Activated T-helper 1 cell treated with anti-CD3 and anti-CD28 coated beads, Interleukin-12 subunit alpha, Interleukin-12 subunit beta, Interleukin-2, Interleukin-4 antibody, amounts not matched to agents 30 ng/mL and 10 ng/mL and 1 ng/mL, durations not matched to agents 14 hours and 24 hours and 36 hours (primary cell): ENCODE measurements around the gene SLC16A6. TPM values are rescaled to one million over a fixed set of nuclear protein-coding genes. Genes with fewer than 3 reads are reported as not detected.
"Not testable (repeated sequence)": the region's sequence is repeated elsewhere in the genome, so short reads cannot be mapped to it uniquely, and the experiment has no call there.

Experiments used
- DNase-seq: peaks from one replicate; pipeline ENCODE4 v3.0.0; 2021; ENCODE audit warnings: low spot score
- H3K27ac Mint-ChIP-seq: one replicate; pipeline ENCODE4 v1.8.0; 2021; ENCODE audit warnings: mild to moderate bottlenecking, mixed read lengths
- H3K27me3 Mint-ChIP-seq: one replicate; pipeline ENCODE4 v1.8.0; 2022; ENCODE audit warnings: mild to moderate bottlenecking, moderate library complexity, mixed read lengths; ENCODE audit not compliant: insufficient read depth
- H3K36me3 Mint-ChIP-seq: one replicate; pipeline ENCODE4 v1.8.0; 2021; ENCODE audit warnings: low read depth, mixed read lengths
- H3K4me1 Mint-ChIP-seq: one replicate; pipeline ENCODE4 v1.8.0; 2021; ENCODE audit warnings: low read depth, mixed read lengths
- H3K4me3 Mint-ChIP-seq: one replicate; pipeline ENCODE4 v1.8.0; 2021; ENCODE audit warnings: mild to moderate bottlenecking, moderate library complexity, mixed read lengths
- H3K9me3 Mint-ChIP-seq: one replicate; pipeline ENCODE4 v1.8.0; 2021; ENCODE audit warnings: mixed read lengths
- intact Hi-C: fragments of 100-400 bp; cut with micrococcal nuclease; formaldehyde crosslinking; loops from one replicate; pipeline ENCODE4 v1.15.1; 2024
- total RNA-seq: library from RNA; stranded (reverse); gene quantifications from 2 replicates; pipeline ENCODE4 v1.2.3, GENCODE V29; 2022

Gene SLC16A6
- total RNA-seq, 1 donor from 2014 or later: 3.0 TPM

DNA sequence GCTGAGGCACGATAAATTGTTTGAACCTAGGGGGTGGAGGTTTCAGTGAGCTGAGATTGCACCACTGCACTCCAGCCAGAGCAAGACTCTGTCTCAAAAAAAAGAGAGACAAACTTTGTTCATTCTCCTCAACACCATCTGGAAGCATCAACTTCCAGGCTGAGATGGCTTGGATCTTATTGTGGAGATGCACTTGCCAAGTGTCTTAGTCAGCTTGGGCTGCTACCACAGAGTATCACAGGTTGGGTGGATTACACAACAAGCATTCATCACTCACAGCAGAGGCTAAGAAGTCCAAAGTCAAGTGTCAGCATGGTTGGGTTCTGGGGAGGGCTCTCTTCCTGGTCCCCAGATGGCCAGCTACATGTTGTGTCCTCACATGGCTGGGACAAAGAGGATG is 58.2 kb downstream of the SLC16A6 start:
- H3K9me3 Mint-ChIP-seq, H3K27ac Mint-ChIP-seq, H3K4me3 Mint-ChIP-seq, H3K27me3 Mint-ChIP-seq, intact Hi-C loops, H3K36me3 Mint-ChIP-seq, DNase-seq: not testable (repeated sequence)
- H3K4me1 Mint-ChIP-seq: peaks cover 33% of the 10 kb centered on the region

DNA sequence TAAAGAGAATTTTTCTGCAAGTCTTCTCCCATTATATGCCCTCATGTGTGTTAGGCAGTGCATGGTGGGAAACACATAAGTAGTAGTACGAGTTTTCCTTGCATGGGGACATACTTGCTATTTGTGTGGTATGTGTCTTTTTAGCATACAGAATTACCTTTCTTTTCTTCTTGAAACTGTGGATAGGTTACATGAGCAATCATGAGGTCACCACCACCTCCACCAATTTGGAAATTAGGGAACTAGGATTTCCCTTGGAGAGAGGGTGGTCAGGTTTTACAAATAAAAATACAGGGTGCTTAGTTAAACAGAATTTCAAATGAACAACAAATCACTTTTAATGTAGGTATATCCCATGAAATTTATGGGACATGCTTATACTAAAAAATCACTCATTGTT is 59.4 kb downstream of the SLC16A6 start:
- Mint-ChIP-seq H3K36me3 (peaks cover 8% of the 10 kb centered on the region), H3K27me3 (no peaks in the 10 kb centered on the region), H3K4me3 (no peak overlapping the region), H3K9me3 (no peaks in the 10 kb centered on the region), H3K27ac (no peak overlapping the region), H3K4me1 (peaks cover 27% of the 10 kb centered on the region)
- DNase-seq: no peak
- intact Hi-C loops: no loop called here

DNA sequence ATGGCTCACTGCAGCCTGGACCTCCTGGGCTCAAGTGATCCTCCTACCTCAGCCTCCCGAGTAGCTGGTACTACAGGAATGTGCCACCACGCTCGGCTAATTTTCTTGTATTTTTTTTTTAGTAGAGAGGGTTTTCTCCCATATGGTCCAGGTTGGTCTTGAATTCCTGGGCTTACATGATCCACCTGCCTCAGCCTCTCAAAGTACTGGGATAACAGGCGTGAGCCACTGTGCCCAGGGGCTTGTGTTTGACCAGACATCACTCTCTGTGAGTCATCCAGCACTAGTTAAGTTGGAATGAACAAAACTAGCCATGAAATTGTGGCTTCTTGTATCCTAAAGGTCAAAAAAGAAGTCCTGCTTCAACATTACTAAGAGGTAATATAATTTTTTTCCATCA is 59.8 kb downstream of the SLC16A6 start:
- H3K27me3 Mint-ChIP-seq, DNase-seq, H3K4me3 Mint-ChIP-seq, H3K27ac Mint-ChIP-seq, H3K36me3 Mint-ChIP-seq, H3K9me3 Mint-ChIP-seq, intact Hi-C loops: not testable (repeated sequence)
- peaks cover 27% of the 10 kb centered on the region for H3K4me1 Mint-ChIP-seq

DNA sequence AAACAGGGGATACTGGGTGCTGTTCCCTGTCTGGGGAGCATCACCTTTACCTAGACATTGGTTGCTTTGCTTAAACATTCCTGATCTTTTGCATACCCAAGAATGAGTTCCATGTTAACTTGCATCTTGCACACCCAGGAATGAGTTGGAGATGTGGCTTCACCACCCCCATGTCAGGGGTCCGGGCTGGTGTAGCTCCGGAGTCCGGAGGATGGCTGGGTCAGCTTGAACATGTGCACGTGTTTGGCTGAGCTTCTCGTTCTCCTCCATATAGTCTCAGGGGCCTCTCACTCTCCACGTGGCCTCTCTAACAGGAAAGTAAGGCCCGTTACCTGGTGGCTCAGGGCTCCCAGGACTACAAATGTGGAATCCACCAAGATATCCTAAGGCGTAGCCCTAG is 61.3 kb downstream of the SLC16A6 start:
- Mint-ChIP-seq H3K4me1 (peaks cover 18% of the 10 kb centered on the region), H3K9me3 (no peaks in the 10 kb centered on the region), H3K27me3 (no peaks in the 10 kb centered on the region), H3K36me3 (peaks cover 8% of the 10 kb centered on the region), H3K27ac (no peak overlapping the region), H3K4me3 (no peak overlapping the region)
- DNase-seq: no peak
- intact Hi-C loops: no loop called here

DNA sequence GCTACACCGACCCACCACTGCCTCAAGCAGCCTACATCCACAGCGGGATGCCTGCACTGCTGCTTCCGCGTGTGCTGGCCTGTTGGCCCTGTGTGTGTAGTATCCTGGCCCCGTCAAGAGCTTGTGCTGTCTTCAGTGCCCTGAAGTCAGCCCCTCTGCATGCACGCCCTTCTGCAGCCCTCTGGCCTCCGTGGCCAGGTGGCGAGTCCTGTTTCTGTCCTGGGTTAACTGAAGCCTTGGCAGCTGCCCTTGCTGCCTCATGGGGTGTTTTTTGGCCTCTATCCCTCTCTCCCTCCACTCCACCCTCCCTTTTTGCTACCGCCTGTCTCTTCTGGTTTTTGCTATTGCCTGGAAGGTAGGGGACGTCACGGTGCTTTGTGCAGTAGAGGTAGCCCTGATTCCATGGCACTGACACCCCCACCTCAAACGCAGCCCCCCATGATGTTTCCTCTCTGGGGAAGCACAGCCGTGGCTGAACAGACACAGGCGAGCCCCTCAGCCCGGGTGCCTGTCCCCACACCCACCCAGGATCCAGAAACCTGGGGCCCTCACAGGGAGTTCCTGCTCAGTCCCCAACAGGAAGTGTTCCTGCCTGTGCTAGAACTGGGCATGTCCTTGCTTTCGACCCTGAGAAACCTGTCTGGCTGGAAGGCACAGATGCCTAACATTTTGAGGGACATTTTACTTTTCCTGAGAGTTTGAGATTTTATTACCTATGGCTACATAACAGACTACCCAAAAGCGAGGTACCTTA is 61.9 kb downstream of the SLC16A6 start:
- Mint-ChIP-seq H3K36me3 (peaks cover 8% of the 10 kb centered on the region), H3K27me3 (no peaks in the 10 kb centered on the region), H3K27ac (no peak overlapping the region), H3K9me3 (no peaks in the 10 kb centered on the region), H3K4me1 (peaks cover 18% of the 10 kb centered on the region), H3K4me3 (no peak overlapping the region)
- intact Hi-C loops: no loop called here
- no peak for DNase-seq

DNA sequence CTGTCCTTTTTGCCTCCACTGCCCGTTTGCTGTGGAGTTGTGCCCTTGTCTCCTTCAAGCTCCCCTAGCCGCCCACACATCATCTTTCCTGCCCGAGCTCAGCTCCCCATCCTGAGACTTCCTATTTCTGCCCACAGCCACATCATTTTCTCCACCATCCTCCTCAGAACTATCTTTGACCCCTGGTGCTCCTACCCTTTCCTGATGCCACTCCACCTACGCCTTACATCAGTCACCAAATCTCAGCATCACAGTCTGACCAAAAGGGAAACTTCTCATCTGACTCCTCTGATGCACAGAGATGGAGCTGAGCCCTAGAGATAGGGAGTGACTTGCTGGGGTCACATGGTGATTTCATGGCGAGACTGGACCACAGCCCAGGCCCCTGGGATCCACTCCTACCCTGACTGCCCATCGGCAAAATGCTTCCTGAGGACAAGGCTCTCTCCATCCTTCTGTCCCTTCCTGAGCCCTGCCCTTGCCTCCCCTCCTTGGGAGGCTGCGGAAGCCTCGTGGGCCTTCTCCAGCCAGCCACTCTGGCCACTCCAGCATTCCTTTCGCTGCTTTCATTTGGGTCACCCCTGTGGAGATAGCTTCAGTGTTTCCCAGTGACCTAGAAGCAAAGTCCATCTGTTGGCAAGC is 62.8 kb downstream of the SLC16A6 start:
- intact Hi-C loops, DNase-seq, H3K27me3 Mint-ChIP-seq: not testable (repeated sequence)

DNA sequence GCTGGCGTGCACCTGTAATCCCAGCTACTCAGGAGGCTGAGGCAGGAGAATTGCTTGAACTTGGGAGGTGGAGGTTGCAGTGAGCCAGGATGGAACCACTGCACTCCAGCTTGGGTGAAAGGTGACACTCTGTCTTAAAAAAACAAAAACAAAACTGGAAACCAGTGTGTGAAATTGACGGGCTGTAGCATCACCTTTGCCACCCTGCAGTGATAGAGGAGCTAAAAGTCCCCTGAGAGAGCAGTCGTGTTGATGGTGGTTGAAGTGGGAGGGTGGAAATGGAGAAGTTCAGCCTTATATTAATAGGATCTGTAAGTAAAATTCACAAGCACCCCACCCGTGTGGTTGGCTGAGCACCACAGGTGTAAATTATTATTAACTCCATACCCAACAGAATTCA is 65.9 kb downstream of the SLC16A6 start:
- H3K4me3 Mint-ChIP-seq, DNase-seq, H3K9me3 Mint-ChIP-seq, H3K27me3 Mint-ChIP-seq, H3K27ac Mint-ChIP-seq, intact Hi-C loops: not testable (repeated sequence)
- H3K36me3 Mint-ChIP-seq: peaks cover 13% of the 10 kb centered on the region
- peaks cover 18% of the 10 kb centered on the region for H3K4me1 Mint-ChIP-seq

More for the DNA sequence above, 62.8 kb downstream of the SLC16A6 start:
- not testable (repeated sequence) for H3K9me3 Mint-ChIP-seq, H3K36me3 Mint-ChIP-seq, H3K4me3 Mint-ChIP-seq
- Mint-ChIP-seq H3K27ac (peak overlapping the region; percentile 77), H3K4me1 (peaks cover 18% of the 10 kb centered on the region)

DNA sequence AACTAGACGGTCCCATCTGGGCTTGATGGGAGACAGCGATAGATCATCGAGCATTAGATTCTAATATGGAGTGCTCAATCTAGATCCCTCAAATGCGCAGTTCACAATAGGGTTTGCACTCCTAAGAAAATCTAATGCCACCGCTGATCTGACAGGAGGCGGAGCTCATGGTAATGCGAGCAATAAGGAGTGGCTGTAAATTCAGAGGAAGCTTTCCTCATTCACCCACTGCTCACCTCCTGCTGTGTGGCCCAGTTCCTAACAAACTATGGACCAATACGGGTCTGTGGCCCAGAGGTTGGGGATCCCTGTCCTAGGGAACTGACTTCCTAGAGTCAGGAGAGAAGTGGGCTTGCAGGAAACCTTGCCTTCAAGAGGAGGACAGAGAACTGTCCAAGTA is 68.3 kb downstream of the SLC16A6 start:
- intact Hi-C loops: no loop called here
- Mint-ChIP-seq H3K4me3 (no peak overlapping the region), H3K27ac (no peak overlapping the region), H3K9me3 (no peaks in the 10 kb centered on the region), H3K4me1 (peaks cover 3% of the 10 kb centered on the region), H3K27me3 (no peaks in the 10 kb centered on the region), H3K36me3 (peaks cover 22% of the 10 kb centered on the region)
- DNase-seq: no peak

DNA sequence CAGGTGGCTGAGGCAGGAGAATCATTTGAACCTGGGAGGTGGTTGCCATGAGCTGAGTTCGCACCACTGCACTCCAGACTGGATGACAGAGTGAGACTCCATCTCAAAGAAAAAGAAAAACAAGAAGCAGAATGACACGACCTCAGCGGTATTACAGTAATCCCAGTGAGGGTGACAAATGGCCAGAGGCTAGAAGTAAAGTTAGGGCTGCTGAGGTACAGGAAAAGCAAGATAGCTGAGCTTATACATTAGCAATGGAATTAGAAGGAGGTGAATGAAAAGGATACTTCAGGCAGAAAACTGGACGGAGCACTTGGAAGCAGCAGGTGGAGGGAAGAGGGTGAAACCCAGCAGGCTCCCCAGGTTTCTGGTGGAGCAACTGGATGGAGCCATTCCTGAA is 69.1 kb downstream of the SLC16A6 start:
- Mint-ChIP-seq H3K36me3 (peaks cover 21% of the 10 kb centered on the region), H3K27me3 (no peaks in the 10 kb centered on the region), H3K4me3 (no peak overlapping the region), H3K9me3 (no peaks in the 10 kb centered on the region), H3K27ac (no peak overlapping the region), H3K4me1 (no peaks in the 10 kb centered on the region)
- intact Hi-C loops: no loop called here
- no peak for DNase-seq

DNA sequence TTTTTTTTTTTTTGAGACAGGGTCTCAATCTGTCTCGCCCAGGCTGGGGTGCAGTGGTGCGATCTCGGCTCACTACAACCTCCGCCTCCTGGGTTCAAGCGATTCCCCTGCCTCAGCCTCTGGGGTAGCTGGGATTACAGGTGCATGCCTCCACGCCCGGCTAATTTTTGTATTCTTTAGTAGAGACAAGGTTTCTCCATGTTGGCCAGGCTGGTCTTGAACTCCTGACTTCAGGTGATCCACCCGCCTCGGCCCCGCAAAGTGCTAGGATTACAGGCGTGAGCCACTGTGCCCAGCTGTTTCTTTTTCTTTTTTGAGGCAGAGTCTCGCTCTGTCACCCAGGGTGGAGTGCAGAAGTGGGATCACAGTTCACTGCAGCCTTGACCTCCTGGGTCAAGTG is 70.1 kb downstream of the SLC16A6 start:
- H3K4me3 Mint-ChIP-seq, H3K9me3 Mint-ChIP-seq, H3K27ac Mint-ChIP-seq, DNase-seq, H3K27me3 Mint-ChIP-seq, H3K4me1 Mint-ChIP-seq, intact Hi-C loops: not testable (repeated sequence)
- H3K36me3 Mint-ChIP-seq: peaks cover 21% of the 10 kb centered on the region

DNA sequence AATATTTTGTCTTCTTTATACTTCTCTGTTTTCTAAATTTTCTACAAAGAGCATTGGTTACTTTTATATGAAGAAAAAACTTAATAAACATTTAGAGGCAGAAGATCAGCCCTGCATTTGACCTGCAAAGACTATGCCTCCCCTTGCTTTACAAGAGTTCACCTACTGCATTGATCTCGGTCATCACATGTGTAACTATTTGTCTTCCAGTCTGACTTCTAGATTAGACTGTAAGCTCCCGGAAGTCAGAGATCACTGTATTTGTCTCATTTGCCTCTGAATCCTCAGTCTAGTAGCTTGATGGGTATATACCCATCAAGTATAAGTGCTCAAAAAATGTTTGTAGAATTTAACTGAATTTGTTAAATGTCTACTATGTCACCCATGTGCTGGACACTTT is 70.7 kb downstream of the SLC16A6 start:
- H3K4me3 Mint-ChIP-seq, DNase-seq: not testable (repeated sequence)

DNA sequence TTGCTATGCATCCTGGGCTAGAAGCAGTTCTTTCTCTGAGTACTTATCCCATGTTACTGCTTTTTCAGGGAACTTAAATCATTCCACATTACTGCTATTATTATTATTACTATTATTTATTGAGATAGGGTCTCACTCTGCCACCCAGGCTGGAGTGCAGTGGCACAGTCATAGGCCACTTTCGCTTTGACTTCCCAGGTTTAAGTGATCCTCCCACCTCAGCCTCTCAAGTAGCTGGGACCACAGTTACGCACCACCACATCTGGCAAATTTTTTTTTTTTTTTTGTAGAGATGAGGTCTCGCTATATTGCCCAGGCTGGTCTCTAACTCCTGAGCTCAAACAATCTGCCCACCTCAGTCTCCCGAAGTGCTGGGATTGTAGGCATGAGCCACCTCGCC is 71.5 kb downstream of the SLC16A6 start:
- intact Hi-C loops: not testable (repeated sequence)

More for the DNA sequence above, 70.7 kb downstream of the SLC16A6 start:
- peaks cover 21% of the 10 kb centered on the region for H3K36me3 Mint-ChIP-seq
- H3K27ac Mint-ChIP-seq, H3K4me1 Mint-ChIP-seq, H3K27me3 Mint-ChIP-seq, H3K9me3 Mint-ChIP-seq, intact Hi-C loops: not testable (repeated sequence)

More for the DNA sequence above, 71.5 kb downstream of the SLC16A6 start:
- not testable (repeated sequence) for DNase-seq, H3K9me3 Mint-ChIP-seq, H3K27ac Mint-ChIP-seq, H3K27me3 Mint-ChIP-seq, H3K4me3 Mint-ChIP-seq, H3K4me1 Mint-ChIP-seq
- peaks cover 23% of the 10 kb centered on the region for H3K36me3 Mint-ChIP-seq
